Activated T-cell treated with anti-CD3 and anti-CD28 coated beads, Interleukin-2, amount 50 U/mL, for 1 hour (primary cell): ENCODE measurements around the gene CTBP2.
A peak's percentile ranks its signal among the peaks of the same experiment; 100 is the strongest.
"Not testable (repeated sequence)": the region's sequence is repeated elsewhere in the genome, so short reads cannot be mapped to it uniquely, and the experiment has no call there.

ENCODE experiments used
- DNase-seq: peaks from one replicate; pipeline ENCODE4 v3.0.0-alpha.2; 2020

CTBP2 gene

DNA sequence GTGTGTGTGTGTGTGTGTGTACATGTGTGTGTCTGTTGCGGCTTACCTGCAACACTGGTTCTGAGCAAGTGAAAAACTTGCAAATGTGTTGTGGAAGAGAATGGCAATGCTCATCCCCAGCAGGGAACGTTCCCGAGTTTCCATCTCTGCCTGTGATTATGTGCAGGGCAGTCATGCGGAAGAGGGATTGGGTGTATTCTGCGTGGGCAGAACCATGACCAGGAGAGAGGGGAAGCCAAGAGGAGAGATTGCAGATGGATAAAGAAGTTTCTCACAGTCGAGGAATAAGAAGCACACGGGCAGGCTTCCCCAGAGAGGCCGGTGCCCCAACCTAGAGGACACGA lies 99.9 kb downstream of the CTBP2 start:
- DNase-seq = no peak

DNA sequence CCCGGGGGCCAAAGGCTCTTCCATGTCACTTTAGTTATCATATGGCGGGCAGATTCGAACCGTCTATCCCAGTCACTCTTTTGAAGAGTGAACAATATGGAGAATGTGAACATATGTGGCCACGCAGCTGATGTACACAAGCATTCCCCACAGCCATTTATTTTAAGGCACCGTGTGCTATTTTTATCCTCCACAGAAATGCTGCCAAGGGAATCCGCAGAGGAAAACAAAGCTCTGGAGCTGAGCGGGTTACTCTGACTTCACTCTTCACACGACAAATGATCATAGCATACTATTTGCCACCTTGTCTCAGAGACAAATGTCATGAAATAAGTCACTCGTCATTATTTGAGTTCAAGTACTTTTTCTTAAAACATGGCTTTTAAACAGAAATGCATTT lies 100.3 kb downstream of the CTBP2 start:
- no peak for DNase-seq

- not testable (repeated sequence) for DNase-seq
Observed at GRCh38 chr10:125059348-125059747, 101.0 kb downstream of the CTBP2 start.

DNA sequence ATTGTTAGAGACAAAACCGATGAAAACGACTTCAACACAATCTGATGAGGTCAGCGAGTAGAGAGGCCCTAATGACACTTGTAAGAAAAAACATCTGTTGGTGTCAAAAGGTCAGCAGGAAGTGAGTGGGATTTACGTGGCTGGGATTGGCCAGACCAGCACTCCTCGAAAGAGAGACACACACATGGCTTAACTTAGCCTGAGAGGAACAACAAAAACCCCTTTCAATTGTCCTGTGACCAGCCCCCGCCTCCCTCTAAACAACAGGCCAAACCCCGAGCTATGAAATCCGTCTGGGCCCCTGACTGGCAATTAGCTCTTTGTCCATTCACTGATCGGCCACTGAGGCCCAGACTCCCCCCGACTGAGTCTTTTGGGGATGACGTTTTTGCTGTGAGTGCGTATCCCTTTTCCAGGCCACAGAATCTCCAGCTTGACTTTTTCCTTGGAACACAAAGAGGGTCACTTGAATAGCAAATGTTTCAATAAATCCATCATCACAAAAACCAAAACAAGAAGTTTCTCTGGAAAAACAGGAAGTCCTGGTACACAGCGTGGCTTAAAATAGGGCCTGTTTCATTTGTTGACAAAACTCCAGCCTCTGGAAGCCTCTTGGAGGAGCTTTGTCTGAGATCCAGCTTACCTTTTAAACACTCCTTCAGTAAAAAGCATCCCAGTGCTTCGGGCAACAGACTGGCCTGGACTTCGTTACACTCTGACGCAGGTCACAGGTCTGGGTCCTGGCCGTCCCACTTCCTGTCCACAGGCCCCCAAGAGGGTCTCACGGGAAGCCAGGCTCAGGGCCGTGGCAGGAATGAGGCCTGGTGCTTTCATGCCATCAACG lies 103.0 kb downstream of the CTBP2 start:
- DNase-seq = no peak

GRCh38 chr10:125056161-125057132 lies 103.9 kb downstream of the CTBP2 start:
- DNase-seq = no peak

DNA sequence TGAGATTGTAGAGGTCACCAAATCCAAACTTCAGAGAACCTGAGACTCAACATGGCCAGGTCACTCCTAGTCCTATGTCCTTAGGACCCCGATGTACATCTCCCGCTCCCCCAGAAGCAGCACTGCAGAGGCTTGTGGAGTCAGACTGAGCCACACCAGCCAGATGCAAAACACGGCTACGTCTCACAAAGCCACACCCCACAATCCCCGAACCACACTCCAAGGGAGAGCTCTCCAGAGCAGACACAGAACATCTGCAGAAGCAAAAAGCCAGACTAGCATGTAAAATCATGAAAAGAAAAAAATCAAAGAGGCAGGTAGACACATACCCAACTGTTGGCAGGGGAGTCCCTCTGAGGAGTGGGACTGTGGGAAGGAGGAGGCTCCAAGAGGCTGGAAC lies 104.9 kb downstream of the CTBP2 start:
- DNase-seq = no peak

GRCh38 chr10:125054669-125055268 lies 105.6 kb downstream of the CTBP2 start:
- DNase-seq = no peak

DNA sequence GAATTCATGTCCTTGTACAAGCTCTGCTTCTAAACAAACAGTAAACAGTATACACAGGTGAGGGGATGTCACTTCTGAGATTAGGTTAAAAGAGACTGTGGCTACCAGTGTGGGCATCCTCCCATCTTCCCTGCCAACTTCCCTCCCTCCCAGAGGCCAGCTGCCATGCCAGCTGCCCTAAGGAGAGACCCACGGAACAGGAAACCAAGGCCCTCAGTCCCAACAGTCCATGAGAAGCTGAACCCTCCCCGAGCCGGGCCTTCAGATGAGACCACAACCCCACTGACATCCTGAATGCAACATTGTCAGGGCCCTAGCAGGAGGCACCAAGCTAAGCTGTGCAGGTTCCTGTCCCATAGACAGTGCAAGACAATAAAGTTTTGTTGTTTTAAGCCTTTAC lies 106.1 kb downstream of the CTBP2 start:
- no peak for DNase-seq

DNA sequence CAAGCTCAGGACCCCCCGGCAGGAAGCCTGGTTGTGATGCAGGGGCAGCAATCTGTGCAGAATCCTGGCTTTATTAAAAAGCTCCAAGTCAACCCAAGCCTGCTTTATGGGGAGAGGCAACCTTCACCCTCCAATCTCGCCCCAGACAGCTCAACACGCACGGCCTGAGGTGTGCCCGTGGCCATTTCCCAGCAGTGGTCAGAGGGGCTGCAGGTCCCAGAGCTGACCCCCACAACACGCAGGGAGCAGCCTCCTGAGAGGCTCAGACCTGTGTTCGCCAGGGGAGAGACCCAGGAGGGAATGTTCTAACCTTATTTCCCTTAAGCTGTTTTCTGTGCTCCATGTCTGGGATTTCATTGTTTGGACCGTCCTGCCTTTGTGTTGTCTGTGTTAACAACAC lies 108.2 kb downstream of the CTBP2 start:
- no peak for DNase-seq

DNA sequence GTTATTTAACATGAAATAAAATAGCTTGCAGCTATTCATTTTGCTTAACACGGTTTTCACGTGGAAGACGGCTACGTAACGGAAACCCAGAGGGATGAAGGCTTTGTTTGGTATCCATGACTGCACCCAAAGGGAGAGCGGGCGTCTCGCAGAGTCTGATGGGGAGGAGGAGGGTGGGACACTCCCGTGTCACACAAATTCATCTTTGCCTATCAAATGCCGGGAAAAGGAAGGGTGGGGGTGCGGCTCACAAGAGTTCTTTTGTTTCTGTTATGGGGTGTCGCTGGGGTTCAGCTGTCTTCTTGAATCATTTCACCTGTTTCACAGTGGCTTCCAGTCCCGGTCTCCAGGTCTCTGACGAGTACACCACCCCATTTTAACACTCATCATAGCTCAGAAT lies 110.0 kb downstream of the CTBP2 start:
- DNase-seq = no peak

GRCh38 chr10:125049216-125049881 lies 111.0 kb downstream of the CTBP2 start:
- no peak for DNase-seq

GRCh38 chr10:125048094-125048864 lies 112.1 kb downstream of the CTBP2 start:
- DNase-seq = peak; percentile 52

DNA sequence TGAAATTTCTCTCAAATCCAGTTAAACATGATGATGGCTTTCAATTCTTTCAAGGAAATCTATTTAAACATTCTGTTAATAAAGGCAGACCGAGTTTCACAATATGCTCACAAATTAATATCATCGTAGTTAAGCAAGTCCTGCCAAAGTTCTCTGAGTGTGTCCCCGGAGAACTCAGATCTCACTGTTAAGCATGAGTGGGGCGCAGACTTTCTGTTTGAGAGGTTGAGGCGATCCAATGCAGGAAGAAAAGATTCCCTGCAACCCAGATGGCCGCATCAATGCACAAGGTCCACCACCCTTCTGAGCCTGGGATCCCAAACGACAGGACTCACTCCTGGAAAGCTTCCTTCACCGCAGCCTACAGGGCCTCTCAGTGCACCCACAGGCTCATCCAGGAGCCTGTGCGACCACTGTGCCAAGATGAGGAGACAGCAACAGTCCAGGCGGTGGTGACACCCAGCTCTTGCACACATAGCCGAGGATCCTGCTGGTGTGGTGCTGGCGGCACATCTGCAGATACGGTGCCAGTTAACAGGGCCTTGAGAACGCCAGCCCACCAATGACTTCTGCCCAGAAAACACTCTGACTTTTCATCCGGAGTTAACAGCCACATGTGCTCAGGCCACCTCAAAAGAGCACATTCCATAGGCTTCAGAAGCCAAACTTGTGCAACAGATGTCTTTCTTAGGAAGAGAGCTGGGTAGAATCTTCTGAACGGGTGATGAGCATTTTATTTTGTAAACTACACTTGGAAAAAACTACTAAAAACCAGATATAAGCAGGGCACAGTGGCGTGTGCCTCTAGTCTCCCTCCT lies 116.3 kb downstream of the CTBP2 start:
- DNase-seq = no peak

GRCh38 chr10:125041856-125042506 lies 118.4 kb downstream of the CTBP2 start:
- DNase-seq = no peak

GRCh38 chr10:125039354-125039769 lies 121.0 kb downstream of the CTBP2 start:
- DNase-seq = no peak

DNA sequence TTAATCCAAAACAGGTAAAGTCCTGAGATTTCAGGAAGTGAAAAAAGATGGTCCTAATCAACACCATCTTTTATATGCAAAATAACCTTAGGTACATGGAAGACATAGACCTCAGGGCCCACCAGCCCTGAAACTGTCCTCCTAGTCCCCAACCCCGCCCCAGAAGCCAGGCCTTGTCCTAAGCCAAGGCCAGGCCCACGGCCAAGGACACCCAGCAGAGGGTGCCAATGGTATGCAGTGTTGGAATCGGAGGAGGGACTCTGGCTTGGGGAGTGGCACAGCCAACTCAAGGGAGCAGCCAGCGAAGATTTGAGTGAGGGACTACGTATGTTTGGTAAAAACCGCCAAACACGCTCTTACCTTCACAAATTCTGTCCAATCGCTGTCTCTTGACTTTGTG lies 121.7 kb downstream of the CTBP2 start:
- no peak for DNase-seq

- DNase-seq = no peak
Observed at GRCh38 chr10:125037145-125037877, 123.1 kb downstream of the CTBP2 start.

- no peak for DNase-seq
Observed at GRCh38 chr10:125035588-125036295, 124.6 kb downstream of the CTBP2 start.

DNA sequence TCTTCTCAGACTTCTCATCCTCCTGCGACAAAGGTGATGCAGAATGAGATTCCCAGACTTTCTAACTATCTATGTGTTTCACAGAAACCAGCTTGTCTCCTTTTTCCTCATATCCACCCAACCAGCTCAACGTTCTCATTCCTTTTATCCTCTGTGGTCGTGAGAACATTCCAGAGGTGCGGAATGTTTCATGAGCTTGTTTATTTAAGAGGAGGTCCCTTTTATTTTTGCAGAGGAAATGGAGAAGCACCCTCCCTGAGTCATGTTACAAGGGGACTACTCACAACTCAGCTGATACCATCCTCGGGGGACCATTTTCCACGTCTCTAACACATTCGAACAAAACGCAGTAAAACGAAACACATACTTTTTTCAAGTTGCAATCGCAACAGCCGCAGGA lies 125.2 kb downstream of the CTBP2 start:
- no peak for DNase-seq
